NCI-H446 (cell line): ENCODE results near the gene BCAT1.

Source experiments
- DNase-seq, 2 experiments: peaks; one replicate each; lab custom pipeline; 2025; lab: John Stamatoyannopoulos, UW

BCAT1 gene, protein sequence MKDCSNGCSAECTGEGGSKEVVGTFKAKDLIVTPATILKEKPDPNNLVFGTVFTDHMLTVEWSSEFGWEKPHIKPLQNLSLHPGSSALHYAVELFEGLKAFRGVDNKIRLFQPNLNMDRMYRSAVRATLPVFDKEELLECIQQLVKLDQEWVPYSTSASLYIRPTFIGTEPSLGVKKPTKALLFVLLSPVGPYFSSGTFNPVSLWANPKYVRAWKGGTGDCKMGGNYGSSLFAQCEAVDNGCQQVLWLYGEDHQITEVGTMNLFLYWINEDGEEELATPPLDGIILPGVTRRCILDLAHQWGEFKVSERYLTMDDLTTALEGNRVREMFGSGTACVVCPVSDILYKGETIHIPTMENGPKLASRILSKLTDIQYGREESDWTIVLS

DNA sequence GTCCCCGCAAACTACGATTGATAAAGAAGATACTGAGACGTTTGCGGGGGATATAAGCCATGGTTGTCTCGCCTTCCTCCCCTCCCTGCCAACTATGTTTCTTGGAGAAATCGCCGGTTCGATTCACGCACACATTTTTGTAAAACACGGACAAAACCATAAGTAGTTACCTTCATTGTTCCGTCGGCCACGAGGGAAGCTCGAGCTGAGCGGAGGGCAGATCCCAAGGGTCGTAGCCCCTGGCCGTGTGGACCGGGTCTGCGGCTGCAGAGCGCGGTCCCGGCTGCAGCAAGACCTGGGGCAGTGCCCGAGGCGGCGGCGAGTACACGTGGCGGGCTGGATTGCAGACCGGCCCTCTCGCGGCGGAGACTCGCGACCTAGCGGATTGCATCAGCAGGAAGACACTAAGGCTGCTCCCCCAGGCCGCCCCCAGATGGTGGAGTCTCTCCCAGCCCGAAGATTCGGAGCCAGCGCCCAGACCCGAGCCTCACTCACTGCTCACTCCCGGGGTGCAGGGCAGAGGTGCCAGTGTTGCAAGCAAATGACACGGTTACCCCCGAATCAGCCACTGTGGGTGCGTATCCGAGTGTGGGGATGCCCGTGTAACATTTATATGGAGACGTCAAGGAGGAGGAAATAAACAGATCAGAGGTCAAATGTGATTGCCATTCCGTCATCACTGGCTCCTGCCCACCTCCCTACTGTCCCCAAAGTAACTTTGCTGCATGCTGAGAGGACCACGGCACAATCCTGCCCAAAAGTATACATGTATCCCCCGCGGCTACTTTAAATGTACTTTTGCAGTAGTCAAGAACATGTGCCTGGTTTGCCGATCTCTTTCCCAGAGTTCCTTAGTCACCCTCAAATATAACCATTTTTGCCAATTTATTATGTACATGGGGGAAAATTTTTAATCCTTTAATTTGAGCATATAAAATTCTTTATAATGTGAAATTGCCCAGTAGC lies at the start of gene BCAT1:
BCAT1 (minus strand) TSS at position 345 of the 966 bp plus-strand sequence; CDS start at position 176, 169 bp downstream.
- peak in 1 of 2 experiments; percentile 25 for DNase-seq

DNA sequence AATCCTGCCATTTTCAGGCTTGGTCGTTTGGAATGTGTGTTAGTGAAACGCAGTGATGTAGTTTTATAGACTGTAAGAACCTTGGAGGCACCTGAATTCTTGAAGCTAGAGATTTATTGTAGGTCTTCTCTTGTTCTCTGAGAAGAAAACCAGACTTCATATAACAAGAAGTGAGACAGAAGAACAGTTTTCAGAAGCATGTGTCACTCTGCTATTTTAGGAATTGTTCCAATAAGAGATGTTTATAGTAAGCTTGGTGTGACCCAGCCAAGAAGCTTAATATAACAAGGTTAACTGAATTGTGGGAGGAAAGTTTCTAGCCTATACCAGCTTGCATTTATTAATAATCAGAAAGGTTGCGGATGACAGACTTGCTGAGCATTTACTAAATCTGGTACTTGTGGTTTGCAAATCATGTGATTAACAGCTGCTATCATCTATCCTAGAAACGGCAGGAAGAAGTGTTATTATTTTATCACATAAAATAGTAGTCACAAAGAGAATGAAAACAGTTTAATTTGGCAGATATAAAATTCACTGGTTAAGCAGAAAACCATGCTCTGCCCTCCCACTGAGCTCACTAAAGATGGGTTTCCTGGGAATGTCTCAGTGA lies 49.2 kb upstream of the BCAT1 start:
- DNase-seq = peak in 1 of 2 experiments; percentile 47

DNA sequence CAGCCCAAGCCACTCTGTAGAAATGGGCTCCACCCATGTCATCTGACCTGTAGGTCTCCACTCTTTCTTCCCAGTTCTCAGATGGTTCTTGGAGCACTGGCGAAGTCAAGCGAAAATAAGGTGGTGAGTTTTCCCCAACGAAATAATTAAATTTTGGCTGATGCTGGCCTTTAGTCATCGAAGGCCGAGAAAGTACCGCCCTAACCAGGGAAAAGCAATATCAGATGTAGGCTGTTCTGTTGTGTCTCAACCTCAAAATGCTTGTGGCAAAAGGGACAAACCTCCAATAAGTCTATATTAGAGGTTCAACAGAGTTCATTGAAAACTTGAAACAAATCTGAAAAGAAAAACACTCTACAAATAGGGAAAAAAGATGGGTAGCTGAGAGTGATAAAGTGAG lies 48.6 kb upstream of the BCAT1 start:
- DNase-seq = no peak

DNA sequence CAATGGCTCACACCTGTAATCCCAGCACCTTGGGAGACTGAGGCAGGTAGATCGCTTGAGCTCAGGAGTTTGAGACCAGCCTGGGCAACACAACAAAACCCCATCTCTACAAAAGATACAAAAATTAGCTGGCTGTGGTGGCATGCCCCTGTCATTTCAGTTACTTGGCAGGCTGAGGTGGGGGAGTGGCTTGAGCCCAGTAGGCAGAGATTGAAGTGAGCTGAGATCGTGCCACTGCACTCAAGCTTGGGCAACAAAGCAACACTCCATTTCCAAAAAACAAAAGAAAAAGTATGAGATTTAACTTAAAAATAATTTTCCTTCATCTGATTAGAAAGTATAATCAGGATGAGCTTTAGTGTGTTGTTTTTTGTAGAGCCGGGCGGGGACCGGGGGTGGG lies 47.9 kb upstream of the BCAT1 start:
- no peak for DNase-seq

DNA sequence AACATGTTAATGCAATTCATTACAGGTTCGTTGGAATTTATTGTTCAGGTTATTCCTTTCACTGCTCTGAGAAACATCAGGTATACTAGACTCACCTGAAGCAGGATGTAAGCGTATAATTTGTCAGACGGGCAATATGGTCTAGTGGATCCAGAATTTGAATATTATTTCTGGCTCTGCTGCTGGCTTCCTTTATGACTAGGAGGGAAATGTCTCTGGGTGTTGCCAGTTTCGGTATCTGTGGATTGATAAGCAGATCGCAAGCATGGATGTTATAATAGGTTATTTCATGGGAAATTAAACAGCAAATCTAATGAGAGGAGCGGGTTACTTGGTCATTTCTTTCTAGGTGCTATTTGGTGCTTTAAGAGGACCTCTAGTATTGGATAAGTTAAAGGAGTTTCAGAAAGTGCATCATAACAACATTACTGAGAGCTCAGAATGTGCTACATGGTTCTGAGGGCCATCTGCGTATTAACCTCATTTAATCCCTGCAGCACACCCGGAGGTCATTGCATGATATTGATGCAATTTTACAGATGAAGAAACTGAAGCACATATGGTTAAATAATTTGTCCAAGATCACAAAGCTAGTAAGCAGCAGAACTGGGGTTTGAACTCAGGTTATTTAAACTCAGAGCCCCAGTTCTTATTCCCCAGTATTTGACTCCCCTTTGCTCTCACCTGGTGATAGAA lies 47.3 kb upstream of the BCAT1 start:
- DNase-seq = no peak

DNA sequence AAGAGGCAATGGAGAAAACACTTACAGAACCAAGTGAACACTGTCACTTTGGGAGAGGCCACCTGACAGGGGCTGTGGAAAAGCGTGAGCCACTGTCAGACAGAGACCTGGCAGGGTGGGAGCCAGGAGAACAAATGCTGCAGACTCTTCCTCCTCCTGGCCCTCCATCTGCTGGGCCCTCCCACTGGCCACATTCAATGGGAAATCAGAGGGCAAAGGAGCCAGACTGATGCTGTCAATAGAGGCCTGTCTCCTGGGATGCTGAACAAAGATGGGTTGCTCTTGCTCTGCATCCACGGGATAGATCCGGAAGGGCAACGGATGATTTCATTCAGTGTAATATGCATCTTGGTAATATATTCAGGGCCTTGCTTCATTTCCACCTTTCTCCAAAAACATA lies 44.9 kb upstream of the BCAT1 start:
- DNase-seq = no peak

DNA sequence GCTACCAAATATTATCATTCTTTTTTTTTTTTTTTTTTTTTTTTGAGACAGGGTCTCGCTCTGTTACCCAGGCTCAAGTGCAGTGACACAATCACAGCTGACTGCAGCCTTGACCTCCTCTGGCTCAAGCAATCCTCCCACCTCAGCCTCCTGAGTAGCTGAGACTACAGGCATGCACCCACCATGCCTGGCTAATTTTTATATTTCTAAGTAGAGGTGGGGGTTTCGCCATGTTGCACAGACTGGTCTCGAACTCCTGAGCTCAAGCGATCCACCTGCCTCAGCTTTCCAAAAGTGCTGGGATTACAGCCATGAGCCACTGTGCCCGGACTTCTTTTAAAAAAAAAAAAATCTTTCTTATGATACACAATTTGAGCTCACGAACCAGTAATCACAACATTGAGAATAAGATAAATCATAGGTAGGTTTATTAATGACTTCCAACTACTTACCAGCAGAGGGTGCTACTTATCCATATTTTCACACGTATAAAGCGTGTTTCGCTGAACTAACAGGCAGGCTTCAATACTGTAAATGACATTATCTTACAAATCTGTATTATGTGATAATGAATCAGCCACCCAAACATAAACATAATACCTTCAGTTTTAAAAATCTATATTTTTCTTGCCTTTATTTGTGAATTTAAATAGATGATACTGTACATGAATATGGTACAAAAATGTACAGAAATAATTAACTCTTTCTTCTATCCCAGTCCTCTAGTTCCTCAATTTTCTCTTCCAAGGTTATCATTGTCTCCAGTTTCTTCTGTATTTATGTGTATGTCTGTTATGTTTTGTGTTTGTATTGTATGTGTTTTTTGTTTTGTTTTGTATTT lies 42.5 kb upstream of the BCAT1 start:
- peak; percentile 1 to 74 for DNase-seq

DNA sequence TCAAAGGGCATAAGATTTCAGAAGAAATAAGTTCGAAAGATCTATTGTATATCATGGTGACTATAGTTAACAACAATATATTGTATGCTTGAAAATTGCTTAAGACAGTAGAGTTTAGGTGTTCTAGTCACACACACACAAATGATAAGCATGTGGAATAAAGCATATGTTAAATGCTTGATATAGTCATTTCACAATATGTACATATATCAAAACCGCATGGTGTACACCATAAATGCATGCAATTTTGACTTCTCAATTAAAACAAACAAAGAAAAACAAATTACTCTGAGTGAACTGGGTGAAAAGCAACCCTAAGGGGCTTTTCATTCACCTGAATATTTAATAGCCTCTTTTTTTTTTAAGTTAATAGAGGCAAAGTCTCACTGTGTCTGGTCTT lies 40.3 kb upstream of the BCAT1 start:
- no peak for DNase-seq

DNA sequence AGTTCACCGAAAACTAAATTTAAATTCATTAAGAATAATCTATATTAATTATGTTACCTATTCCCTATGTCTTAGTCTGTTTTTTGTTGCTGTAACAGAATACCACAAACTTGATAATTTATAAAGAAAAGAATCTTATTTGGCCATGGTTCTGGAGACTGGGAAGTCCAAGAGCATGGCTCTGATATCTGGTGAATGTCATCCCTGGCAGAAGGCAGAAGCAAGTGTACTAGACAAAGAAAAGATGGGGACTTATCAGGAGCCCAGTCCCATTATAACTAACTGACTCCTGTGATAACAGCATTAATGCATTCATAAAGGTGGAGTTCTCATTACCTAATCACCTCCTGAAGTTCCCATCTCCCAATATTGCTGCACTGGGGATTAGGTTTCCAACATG lies 33.3 kb upstream of the BCAT1 start:
- no peak for DNase-seq

DNA sequence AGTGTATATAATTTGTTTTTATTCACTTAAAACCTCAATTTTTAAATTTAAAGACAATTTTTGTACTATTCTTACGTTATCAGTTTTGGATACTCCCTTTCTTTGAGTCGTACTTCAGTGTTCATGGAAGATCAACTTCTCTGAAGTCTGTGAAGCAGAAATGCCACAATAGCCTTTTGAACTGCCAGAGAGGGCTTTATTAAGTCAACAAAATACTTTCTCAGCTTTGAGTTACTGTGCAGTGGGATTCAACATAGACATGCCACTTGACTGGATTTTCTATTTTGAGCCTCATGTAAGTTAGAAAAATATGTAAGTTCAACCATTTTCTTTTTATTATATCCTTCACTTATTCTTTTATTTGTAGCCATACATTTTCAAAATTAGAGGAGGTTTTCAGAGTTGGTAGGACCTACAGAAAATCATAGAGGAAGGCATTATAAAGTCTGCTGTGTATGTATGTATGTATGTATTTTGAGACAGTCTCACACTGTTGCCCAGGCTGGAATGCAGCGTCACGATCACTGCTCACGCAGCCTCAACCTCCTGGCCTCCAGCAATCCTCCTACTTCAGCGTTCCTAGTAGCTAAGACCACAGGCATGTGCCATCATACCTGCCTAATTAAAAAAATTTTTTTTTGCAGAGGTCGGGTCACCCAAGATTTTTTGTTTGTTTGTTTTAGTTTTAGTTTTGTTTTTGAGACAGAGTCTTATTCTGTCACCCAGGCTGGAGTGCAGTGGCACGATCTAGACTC lies 31.3 kb upstream of the BCAT1 start:
- DNase-seq = no peak

DNA sequence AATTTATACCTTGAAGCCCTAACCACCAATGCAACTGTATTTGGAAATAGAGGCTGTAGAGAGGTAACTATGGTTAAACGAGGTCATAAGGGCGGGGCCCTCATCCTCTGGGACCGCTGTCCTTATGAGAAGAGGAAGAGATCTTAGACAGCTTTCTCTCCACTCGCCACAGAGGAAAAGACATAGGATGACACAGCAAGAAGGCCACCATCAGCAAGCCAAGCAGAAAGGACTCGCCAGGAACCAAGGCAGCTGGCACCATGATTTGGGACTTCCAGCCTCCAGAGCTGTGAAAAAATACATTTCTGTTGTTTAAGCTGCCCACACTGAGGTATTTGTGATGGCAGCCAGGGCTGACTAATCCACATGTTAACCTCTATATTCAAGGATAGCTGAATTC lies 30.4 kb upstream of the BCAT1 start:
- no peak for DNase-seq

DNA sequence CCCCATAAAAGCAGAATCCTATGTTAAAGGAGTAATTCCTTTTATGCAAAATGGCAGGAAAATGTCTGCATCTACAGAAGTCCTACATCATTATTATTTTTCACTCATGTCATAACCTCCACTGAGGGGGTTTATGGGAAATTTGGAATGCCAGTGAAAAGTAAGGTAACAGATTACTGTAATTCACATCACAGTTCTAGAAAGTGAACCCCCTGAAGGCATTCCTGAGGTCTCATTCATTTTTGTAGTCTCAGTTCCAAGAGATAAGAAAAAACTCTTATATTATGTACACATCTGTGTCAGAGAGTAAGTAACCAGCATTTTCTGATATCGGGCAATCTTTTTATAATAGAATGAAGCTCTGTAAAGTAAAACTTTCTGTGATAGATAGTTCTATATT lies 28.8 kb upstream of the BCAT1 start:
- no peak for DNase-seq

DNA sequence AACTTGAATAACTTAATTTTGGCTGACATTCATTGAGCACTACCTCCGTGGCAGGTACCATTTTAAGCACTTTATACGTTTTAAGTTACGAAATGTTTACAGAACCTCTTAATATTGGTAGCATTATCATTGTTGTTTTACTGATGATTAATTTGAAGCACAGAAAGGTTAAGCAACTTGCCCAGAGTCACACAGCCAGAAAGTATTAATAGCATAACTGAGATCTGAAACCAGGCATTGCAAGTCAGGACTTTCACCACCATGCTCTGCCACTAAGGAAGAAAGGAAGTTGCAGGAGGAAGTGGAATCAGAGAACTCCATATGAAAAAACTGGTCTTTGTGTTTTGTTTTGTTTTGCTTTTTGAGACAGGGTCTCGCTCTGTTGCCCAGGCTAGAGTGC lies 28.2 kb upstream of the BCAT1 start:
- DNase-seq = no peak

DNA sequence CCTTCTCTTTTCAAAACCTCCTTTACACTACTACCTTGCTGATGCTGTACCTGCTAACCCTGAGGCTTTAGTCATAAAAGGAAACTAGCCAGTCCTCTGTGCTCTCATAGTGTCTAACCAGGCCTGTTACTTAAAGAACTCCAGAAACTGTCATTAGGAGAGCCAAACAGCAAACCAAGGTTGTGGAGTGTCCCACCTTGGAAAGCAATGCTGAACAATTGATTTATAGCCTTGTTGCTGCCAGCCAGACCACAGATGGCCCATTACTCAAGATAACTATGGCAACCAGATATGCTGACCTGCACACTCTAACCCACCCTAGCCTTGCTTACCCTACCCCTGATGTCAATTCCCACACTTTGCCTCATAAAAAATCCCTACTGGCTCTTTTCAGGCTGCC lies 26.5 kb upstream of the BCAT1 start:
- DNase-seq = no peak

DNA sequence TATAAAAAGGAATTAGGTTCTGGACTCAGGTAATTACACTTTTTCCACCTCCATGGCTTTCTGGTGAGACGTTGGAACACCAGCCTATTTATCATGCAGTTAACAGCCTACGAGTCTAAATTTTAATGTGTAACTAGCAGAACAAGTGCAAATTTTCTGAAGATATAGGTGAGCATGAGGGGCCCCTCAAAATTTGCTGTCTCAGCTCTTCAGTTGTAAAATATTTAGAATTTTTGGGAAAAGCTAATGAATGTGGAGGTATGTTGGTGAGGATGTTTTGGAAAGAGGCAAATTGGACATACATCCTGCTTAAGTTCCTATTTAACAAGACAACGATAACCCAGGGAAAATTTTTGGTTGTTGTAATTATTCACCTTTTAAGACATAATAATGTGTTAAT lies 25.3 kb upstream of the BCAT1 start:
- DNase-seq = no peak

DNA sequence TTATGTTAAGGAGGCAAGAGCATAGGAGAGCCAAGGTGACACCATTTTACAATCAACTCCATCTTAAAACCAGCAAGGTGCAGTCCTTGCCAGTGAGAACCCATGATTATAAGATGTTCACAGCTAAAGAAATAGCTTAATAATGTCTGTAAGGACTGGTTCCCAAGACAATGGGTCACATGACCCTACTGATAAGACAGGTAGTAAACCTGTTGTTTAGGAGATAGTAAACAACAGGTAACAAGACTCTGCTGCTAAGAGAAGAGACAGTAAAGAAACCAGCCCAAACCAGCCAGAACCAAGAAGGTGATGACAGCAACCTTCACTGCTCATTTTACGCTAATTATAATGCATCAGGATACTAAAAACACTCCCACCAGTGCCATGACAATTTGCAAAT lies 23.2 kb upstream of the BCAT1 start:
- no peak for DNase-seq

DNA sequence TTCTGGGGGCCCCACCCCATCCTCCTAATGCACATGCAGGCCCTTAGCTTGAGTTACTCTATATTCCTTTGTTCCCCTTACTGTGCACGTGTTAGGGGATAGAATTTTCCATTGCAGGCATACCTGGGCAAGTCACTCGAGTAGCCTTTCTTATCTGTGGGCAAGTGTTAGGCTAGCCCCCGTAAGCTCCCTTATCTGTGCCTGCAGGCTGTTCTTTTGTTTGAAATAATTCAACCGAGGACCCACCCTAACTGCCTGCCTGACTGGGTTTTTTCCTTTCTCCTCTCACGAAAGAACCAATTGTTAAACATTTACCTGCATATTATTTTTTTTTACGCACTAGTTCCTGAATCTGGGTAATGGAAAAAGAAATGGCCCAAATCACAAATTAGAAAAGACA lies 21.3 kb upstream of the BCAT1 start:
- DNase-seq = no peak

DNA sequence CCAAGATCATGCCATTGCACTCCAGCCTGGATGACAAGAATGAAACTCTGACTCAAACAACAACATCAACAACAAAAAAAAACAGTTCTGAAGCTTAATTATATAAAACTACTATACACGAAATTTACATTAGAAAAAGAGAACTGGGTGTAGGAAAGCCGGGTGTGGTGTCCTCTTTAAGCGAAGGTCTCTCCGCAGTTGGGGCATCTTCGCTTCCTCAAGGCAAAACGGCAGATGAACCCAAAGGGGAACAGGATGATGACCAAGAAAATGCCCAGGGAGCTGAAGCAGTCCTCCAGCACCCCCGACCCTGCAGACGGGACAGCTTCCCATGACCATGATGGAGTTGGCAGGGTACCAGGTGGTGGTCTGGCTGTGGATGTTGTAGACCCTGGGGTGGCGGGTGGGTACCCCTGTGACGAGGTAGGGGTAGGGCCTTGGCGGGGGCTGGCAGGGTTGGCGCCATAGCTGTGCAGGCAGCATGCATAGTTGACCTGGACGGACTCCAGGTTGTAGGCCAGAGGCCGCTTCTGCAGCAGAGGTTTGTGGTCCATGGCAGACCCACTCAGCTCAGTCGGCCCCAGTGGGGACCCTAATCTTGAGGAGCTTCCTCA lies 18.2 kb upstream of the BCAT1 start:
- no peak for DNase-seq

DNA sequence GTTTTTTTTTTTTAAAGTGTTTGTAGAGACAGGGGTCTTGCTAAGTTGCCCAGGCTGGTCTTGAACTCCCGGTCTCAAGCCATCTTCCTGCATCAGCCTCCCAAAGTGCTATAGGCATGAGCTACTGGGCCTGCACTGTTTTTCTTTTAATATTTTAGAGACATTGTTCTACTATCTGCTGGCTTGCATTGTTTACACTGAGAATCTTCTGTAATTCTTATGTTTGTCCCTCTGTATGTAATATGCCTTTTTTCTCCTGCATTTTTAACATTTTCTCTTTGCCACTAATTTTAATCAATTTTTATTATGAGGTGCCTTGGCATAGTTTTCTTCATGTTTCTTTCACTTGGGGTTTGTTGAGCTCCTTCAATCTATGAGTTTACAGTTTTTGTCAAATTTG lies 15.4 kb upstream of the BCAT1 start:
- DNase-seq = no peak
